ENCODE measurements around the gene CCDC180. TPM values are rescaled to one million over a fixed set of nuclear protein-coding genes. Genes with fewer than 3 reads are reported as not detected.

Gene CCDC180
- polyA plus RNA-seq, 1 donor from 2014 or later, result 5.8 TPM

DNA sequence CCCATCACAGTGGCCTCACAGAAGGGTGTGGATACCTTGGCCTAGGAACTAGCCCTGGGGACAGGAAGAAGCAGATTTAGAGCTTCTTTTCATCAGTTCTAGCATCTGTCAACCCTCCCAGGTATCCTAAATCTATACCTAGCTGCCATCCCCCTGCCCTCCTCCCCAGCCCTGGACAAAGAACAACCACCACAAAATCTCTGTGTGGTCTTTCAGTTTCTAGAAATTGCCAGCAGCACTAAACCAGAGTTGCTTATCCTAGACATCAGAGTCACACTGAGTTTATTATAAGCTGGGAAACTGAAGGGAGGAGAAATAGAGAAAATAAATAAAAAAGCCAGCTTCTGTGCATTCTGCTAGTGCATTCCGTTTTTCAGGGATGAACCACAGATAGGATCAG, 14.6 kb downstream of the CCDC180 start:
- no peaks in the 10 kb centered on the region for H3K27me3 ChIP-seq (ENCODE audit: insufficient read depth, low read depth, low read length)
- no peak overlapping the region for H3K27ac ChIP-seq (ENCODE audit: low read length)
- no peak overlapping the region for H2AFZ ChIP-seq (ENCODE audit: low read depth, low read length)
- H3K9me3 ChIP-seq (ENCODE audit: low read length), result no peaks in the 10 kb centered on the region
- TF ChIP-seq EP300 (conservative IDR thresholded peaks at IDR 0.05; ENCODE audit: poor library complexity, severe bottlenecking) (no peak), EZH2 (IDR thresholded peaks at IDR 0.05; ENCODE audit: borderline replicate concordance, insufficient read depth, low read length, poor library complexity, severe bottlenecking) (no peak), RAD21 (conservative IDR thresholded peaks at IDR 0.05) (no peak), MXI1 (conservative IDR thresholded peaks at IDR 0.05; ENCODE audit: poor library complexity, severe bottlenecking) (no peak), TAF1 (IDR thresholded peaks at IDR 0.05; ENCODE audit: low read depth) (no peak), POLR2AphosphoS5 (IDR thresholded peaks at IDR 0.05) (no peak), SMC3 (conservative IDR thresholded peaks at IDR 0.05; ENCODE audit: poor library complexity) (no peak)
- TF ChIP-seq, protein P1, sequence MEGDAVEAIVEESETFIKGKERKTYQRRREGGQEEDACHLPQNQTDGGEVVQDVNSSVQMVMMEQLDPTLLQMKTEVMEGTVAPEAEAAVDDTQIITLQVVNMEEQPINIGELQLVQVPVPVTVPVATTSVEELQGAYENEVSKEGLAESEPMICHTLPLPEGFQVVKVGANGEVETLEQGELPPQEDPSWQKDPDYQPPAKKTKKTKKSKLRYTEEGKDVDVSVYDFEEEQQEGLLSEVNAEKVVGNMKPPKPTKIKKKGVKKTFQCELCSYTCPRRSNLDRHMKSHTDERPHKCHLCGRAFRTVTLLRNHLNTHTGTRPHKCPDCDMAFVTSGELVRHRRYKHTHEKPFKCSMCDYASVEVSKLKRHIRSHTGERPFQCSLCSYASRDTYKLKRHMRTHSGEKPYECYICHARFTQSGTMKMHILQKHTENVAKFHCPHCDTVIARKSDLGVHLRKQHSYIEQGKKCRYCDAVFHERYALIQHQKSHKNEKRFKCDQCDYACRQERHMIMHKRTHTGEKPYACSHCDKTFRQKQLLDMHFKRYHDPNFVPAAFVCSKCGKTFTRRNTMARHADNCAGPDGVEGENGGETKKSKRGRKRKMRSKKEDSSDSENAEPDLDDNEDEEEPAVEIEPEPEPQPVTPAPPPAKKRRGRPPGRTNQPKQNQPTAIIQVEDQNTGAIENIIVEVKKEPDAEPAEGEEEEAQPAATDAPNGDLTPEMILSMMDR (IDR thresholded peaks at IDR 0.05; ENCODE audit: poor library complexity, severe bottlenecking), result no peak
- TF ChIP-seq, protein P2, sequence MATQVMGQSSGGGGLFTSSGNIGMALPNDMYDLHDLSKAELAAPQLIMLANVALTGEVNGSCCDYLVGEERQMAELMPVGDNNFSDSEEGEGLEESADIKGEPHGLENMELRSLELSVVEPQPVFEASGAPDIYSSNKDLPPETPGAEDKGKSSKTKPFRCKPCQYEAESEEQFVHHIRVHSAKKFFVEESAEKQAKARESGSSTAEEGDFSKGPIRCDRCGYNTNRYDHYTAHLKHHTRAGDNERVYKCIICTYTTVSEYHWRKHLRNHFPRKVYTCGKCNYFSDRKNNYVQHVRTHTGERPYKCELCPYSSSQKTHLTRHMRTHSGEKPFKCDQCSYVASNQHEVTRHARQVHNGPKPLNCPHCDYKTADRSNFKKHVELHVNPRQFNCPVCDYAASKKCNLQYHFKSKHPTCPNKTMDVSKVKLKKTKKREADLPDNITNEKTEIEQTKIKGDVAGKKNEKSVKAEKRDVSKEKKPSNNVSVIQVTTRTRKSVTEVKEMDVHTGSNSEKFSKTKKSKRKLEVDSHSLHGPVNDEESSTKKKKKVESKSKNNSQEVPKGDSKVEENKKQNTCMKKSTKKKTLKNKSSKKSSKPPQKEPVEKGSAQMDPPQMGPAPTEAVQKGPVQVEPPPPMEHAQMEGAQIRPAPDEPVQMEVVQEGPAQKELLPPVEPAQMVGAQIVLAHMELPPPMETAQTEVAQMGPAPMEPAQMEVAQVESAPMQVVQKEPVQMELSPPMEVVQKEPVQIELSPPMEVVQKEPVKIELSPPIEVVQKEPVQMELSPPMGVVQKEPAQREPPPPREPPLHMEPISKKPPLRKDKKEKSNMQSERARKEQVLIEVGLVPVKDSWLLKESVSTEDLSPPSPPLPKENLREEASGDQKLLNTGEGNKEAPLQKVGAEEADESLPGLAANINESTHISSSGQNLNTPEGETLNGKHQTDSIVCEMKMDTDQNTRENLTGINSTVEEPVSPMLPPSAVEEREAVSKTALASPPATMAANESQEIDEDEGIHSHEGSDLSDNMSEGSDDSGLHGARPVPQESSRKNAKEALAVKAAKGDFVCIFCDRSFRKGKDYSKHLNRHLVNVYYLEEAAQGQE (IDR thresholded peaks at IDR 0.05; ENCODE audit: borderline replicate concordance), result no peak
- H3K79me2 ChIP-seq (replicated peaks; ENCODE audit: insufficient read depth, low read length), result no peaks in the 10 kb centered on the region
- H3K4me3 ChIP-seq (ENCODE audit: low read length), result no peak overlapping the region
- H3K4me2 ChIP-seq (ENCODE audit: low read length), result no peak overlapping the region
- H4K20me1 ChIP-seq (ENCODE audit: insufficient read depth), result no peaks in the 10 kb centered on the region
- H3K36me3 ChIP-seq (ENCODE audit: insufficient read depth, low read length), result no peaks in the 10 kb centered on the region
- H3K9me2 ChIP-seq (ENCODE audit: insufficient read depth, low read length), result no peaks in the 10 kb centered on the region
- H3K9ac ChIP-seq (ENCODE audit: low read length), result no peak overlapping the region
- no peaks in the 10 kb centered on the region for H3F3A ChIP-seq (ENCODE audit: insufficient read depth, low read length, poor library complexity, severe bottlenecking)

DNA sequence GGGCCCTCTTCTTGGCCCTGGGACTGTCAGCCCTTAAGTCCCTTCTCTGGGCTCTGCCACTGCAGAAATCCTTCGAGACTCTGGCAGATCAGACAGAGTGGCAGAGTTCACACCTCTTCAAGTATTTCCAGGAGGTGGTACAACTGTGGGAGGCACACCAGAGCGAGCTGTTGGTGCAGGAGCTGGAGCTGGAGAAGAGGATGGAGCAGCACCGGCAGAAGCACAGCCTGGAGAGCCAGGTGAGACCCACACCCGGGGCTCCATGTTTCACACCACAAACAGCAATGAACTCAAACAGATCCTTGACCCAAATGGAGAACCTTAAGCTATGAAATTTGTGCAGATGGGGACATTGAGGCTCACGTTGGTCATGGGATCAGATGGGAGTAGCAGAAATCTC, 17.5 kb downstream of the CCDC180 start:
- no peaks in the 10 kb centered on the region for H3K9me2 ChIP-seq (ENCODE audit: insufficient read depth, low read length)
- no peaks in the 10 kb centered on the region for H3K9me3 ChIP-seq (ENCODE audit: low read length)
- TF ChIP-seq, protein P2 (IDR thresholded peaks at IDR 0.05; ENCODE audit: borderline replicate concordance), result no peak
- TF ChIP-seq EZH2 (IDR thresholded peaks at IDR 0.05; ENCODE audit: borderline replicate concordance, insufficient read depth, low read length, poor library complexity, severe bottlenecking) (no peak), SMC3 (conservative IDR thresholded peaks at IDR 0.05; ENCODE audit: poor library complexity) (no peak), POLR2AphosphoS5 (IDR thresholded peaks at IDR 0.05) (no peak), MXI1 (conservative IDR thresholded peaks at IDR 0.05; ENCODE audit: poor library complexity, severe bottlenecking) (no peak), RAD21 (conservative IDR thresholded peaks at IDR 0.05) (no peak), TAF1 (IDR thresholded peaks at IDR 0.05; ENCODE audit: low read depth) (no peak), EP300 (conservative IDR thresholded peaks at IDR 0.05; ENCODE audit: poor library complexity, severe bottlenecking) (no peak)
- TF ChIP-seq, protein P1 (IDR thresholded peaks at IDR 0.05; ENCODE audit: poor library complexity, severe bottlenecking), result no peak
- H3F3A ChIP-seq (ENCODE audit: insufficient read depth, low read length, poor library complexity, severe bottlenecking), result no peaks in the 10 kb centered on the region
- no peak overlapping the region for H3K27ac ChIP-seq (ENCODE audit: low read length)
- H3K9ac ChIP-seq (ENCODE audit: low read length), result no peak overlapping the region
- no peak overlapping the region for H2AFZ ChIP-seq (ENCODE audit: low read depth, low read length)
- H3K36me3 ChIP-seq (ENCODE audit: insufficient read depth, low read length), result no peaks in the 10 kb centered on the region
- no peaks in the 10 kb centered on the region for H3K27me3 ChIP-seq (ENCODE audit: insufficient read depth, low read depth, low read length)
- no peak overlapping the region for H3K4me3 ChIP-seq (ENCODE audit: low read length)
- no peak overlapping the region for H3K4me2 ChIP-seq (ENCODE audit: low read length)
- no peaks in the 10 kb centered on the region for H4K20me1 ChIP-seq (ENCODE audit: insufficient read depth)
- no peaks in the 10 kb centered on the region for H3K79me2 ChIP-seq (replicated peaks; ENCODE audit: insufficient read depth, low read length)
